ENCODE results near the gene DHCR7. TPM values are rescaled to one million over a fixed set of nuclear protein-coding genes. Genes with fewer than 3 reads are reported as not detected.
A peak's percentile ranks its signal among the peaks of the same experiment; 100 is the strongest.

Gene DHCR7
- total and polyA plus RNA-seq, 2 donors (not counting 1 experiment from before 2014, with no cell fraction given) = 6.9 to 15.3 TPM

DNA sequence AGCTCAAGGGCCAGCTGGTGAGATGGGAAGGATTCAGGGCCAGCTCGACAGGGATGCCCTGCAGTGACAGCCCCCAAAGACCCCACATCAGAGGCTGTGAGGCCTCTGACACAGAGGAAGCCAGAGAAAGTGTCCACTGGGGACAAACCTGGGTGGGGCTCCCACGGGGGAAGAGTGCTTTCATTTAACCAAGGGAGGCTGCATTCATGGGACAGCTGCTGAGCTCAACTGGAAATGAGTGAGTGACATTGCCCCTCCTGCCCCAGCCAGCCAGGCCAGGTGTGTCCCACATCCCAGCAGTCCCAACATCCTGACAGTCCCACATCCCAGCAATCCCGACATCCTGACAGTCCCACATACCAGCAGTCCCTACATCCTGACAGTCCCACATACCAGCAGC lies 61.0 kb downstream of the DHCR7 start:
- no peaks in the 10 kb centered on the region for H4K20me1 ChIP-seq (ENCODE audit: control insufficient read depth, insufficient read depth, low read length, poor library complexity, severe bottlenecking)
- H3K9ac ChIP-seq (ENCODE audit: low read length) = no peak overlapping the region
- intact Hi-C loops (cut with micrococcal nuclease) = no loop called here
- Mint-ChIP-seq H3K4me1 (peaks cover 56% of the 10 kb centered on the region), H3K9me3 (ENCODE audit: insufficient read depth) (no peaks in the 10 kb centered on the region), H3K27me3 (peaks cover 6% of the 10 kb centered on the region), H3K4me3 (no peak overlapping the region), H3K27ac (peak overlapping the region; percentile 50)
- DNase-seq (no peak), ATAC-seq (ENCODE audit: low read depth) (no peak)
- H3K79me2 ChIP-seq (ENCODE audit: control insufficient read depth, insufficient read depth, low read length) = no peaks in the 10 kb centered on the region
- no peaks in the 10 kb centered on the region for H3K36me3 ChIP-seq (replicated peaks in 1 of 2; ENCODE audit: control extremely low read depth in 1 of 2, control insufficient read depth in 1 of 2, extremely low read depth in 1 of 2, insufficient read depth in 2 of 2, low read length in 1 of 2)
- H2AFZ ChIP-seq (ENCODE audit: insufficient read depth, low read depth, low read length, poor library complexity, severe bottlenecking) = no peak overlapping the region
- WGBS (ENCODE audit: insufficient coverage) = 81% methylated on average over 3 of the region's 3 CpGs
- no peak overlapping the region for H3K4me3 ChIP-seq (ENCODE audit: control extremely low read depth in 1 of 5, extremely low read depth in 1 of 5, insufficient read depth in 1 of 5, low read depth in 2 of 5, low read length in 4 of 5)
- ChIA-PET POLR2A (no interaction called here), CTCF (no interaction called here)
- H3K9me3 ChIP-seq (ENCODE audit: control extremely low read depth in 1 of 3, control insufficient read depth in 2 of 3, insufficient read depth in 1 of 3, low read length in 2 of 3) = peaks cover 0 to 13% (median under 1%) of the 10 kb centered on the region in 3 donors
- H3K27me3 ChIP-seq (replicated peaks in 1 of 4; ENCODE audit: control extremely low read depth in 1 of 4, control insufficient read depth in 3 of 4, insufficient read depth in 4 of 4, low read length in 3 of 4) = peaks cover 0 to 3% (median 0%) of the 10 kb centered on the region in 4 experiments
- H3K27ac ChIP-seq (ENCODE audit: low read length in 2 of 2) = no peak overlapping the region
- no peak for TF ChIP-seq EZH2 (IDR thresholded peaks at IDR 0.05; ENCODE audit: borderline replicate concordance, insufficient read depth, low read depth, low read length, poor library complexity, severe bottlenecking)
- TF ChIP-seq, protein P1, sequence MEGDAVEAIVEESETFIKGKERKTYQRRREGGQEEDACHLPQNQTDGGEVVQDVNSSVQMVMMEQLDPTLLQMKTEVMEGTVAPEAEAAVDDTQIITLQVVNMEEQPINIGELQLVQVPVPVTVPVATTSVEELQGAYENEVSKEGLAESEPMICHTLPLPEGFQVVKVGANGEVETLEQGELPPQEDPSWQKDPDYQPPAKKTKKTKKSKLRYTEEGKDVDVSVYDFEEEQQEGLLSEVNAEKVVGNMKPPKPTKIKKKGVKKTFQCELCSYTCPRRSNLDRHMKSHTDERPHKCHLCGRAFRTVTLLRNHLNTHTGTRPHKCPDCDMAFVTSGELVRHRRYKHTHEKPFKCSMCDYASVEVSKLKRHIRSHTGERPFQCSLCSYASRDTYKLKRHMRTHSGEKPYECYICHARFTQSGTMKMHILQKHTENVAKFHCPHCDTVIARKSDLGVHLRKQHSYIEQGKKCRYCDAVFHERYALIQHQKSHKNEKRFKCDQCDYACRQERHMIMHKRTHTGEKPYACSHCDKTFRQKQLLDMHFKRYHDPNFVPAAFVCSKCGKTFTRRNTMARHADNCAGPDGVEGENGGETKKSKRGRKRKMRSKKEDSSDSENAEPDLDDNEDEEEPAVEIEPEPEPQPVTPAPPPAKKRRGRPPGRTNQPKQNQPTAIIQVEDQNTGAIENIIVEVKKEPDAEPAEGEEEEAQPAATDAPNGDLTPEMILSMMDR (IDR thresholded peaks at IDR 0.05) = no peak
- H3K4me2 ChIP-seq (replicated peaks; ENCODE audit: low read depth, low read length, poor library complexity, severe bottlenecking) = no peak overlapping the region
- H3K4me1 ChIP-seq (ENCODE audit: control insufficient read depth in 2 of 2, insufficient read depth in 2 of 2, low read length in 2 of 2) = peaks cover 44 to 52% of the 10 kb centered on the region in 2 donors

- no peak overlapping the region for H3K4me3 Mint-ChIP-seq
- Histone ChIP-seq H4K20me1 (ENCODE audit: control insufficient read depth, insufficient read depth, low read length, poor library complexity, severe bottlenecking) (no peaks in the 10 kb centered on the region), H3K36me3 (replicated peaks in 1 of 2; ENCODE audit: control extremely low read depth in 1 of 2, control insufficient read depth in 1 of 2, extremely low read depth in 1 of 2, insufficient read depth in 2 of 2, low read length in 1 of 2) (no peaks in the 10 kb centered on the region), H3K27ac (ENCODE audit: low read length in 2 of 2) (no peak overlapping the region), H3K9ac (ENCODE audit: low read length) (no peak overlapping the region), H3K4me2 (replicated peaks; ENCODE audit: low read depth, low read length, poor library complexity, severe bottlenecking) (no peak overlapping the region), H3K4me1 (ENCODE audit: control insufficient read depth in 2 of 2, insufficient read depth in 2 of 2, low read length in 2 of 2) (peaks cover 54 to 62% of the 10 kb centered on the region in 2 donors), H3K27me3 (replicated peaks in 1 of 4; ENCODE audit: control extremely low read depth in 1 of 4, control insufficient read depth in 3 of 4, insufficient read depth in 4 of 4, low read length in 3 of 4) (no peaks in the 10 kb centered on the region), H3K79me2 (ENCODE audit: control insufficient read depth, insufficient read depth, low read length) (no peaks in the 10 kb centered on the region), H3K9me3 (ENCODE audit: control extremely low read depth in 1 of 3, control insufficient read depth in 2 of 3, insufficient read depth in 1 of 3, low read length in 2 of 3) (peaks cover 0 to 18% (median 5%) of the 10 kb centered on the region in 3 donors), H3K4me3 (ENCODE audit: control extremely low read depth in 1 of 5, extremely low read depth in 1 of 5, insufficient read depth in 1 of 5, low read depth in 2 of 5, low read length in 4 of 5) (no peak overlapping the region), H2AFZ (ENCODE audit: insufficient read depth, low read depth, low read length, poor library complexity, severe bottlenecking) (no peak overlapping the region)
- ATAC-seq (ENCODE audit: low read depth) (no peak), DNase-seq (no peak)
- H3K4me1 Mint-ChIP-seq = peaks cover 62% of the 10 kb centered on the region
- intact Hi-C loops (cut with micrococcal nuclease) = no loop called here
- peaks cover 6% of the 10 kb centered on the region for H3K27me3 Mint-ChIP-seq
- peaks cover 2% of the 10 kb centered on the region for H3K9me3 Mint-ChIP-seq (ENCODE audit: insufficient read depth)
- CTCF ChIA-PET = no interaction called here
- TF ChIP-seq, protein P1 (IDR thresholded peaks at IDR 0.05) = no peak
- H3K27ac Mint-ChIP-seq = no peak overlapping the region
- 37% methylated on average over 4 of the region's 4 CpGs for WGBS (ENCODE audit: insufficient coverage)
- POLR2A ChIA-PET = no interaction called here
These were observed 62.0 kb downstream of the DHCR7 start for GRCh38 chr11:71386202-71386601.
